Testis (tissue), 2 donors: ENCODE measurements around the gene AP2A2.

ENCODE experiments used
- POLR2A ChIP-seq: fragments of 450-650 bp; IDR thresholded peaks from one replicate; pipeline ENCODE4 v1.6.1; 2017; ENCODE audit warnings: antibody characterized with exemption, mild to moderate bottlenecking, moderate library complexity
- TF ChIP-seq, protein P1 (sequence below), 3 experiments: fragments of 450-650 bp in 2 of 3; fragments of 200-600 bp in 1 of 3; sonication (generic) in 1 of 3; IDR thresholded peaks; one replicate each; pipeline ENCODE4 v1.5.1; 2016 to 2019; ENCODE audit warnings: antibody characterized with exemption in 3 of 3, mild to moderate bottlenecking in 2 of 3, moderate library complexity in 1 of 3

GRCh38 chr11:1030556-1030955 is 104.9 kb downstream of the AP2A2 start:
- TF ChIP-seq, protein P1, sequence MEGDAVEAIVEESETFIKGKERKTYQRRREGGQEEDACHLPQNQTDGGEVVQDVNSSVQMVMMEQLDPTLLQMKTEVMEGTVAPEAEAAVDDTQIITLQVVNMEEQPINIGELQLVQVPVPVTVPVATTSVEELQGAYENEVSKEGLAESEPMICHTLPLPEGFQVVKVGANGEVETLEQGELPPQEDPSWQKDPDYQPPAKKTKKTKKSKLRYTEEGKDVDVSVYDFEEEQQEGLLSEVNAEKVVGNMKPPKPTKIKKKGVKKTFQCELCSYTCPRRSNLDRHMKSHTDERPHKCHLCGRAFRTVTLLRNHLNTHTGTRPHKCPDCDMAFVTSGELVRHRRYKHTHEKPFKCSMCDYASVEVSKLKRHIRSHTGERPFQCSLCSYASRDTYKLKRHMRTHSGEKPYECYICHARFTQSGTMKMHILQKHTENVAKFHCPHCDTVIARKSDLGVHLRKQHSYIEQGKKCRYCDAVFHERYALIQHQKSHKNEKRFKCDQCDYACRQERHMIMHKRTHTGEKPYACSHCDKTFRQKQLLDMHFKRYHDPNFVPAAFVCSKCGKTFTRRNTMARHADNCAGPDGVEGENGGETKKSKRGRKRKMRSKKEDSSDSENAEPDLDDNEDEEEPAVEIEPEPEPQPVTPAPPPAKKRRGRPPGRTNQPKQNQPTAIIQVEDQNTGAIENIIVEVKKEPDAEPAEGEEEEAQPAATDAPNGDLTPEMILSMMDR (IDR thresholded peaks at IDR 0.05): no peak
- no peak for TF ChIP-seq POLR2A
